D721Med (cell line): ENCODE data around the gene SBF1.

Experiments
- DNase-seq: peaks from one replicate; pipeline ENCODE4 v3.0.0; 2011; ENCODE audit warnings: low spot score; ENCODE audit not compliant: insufficient read length
- FAIRE-seq: peaks from 2 replicates; lab custom pipeline; 2011; peaks lifted over from hg19 to GRCh38; lab: Jason Lieb, UNC
- TF ChIP-seq, protein P1 (sequence below): IDR thresholded peaks from 2 replicates; pipeline ENCODE4 v1.5.1; 2012; ENCODE audit warnings: mild to moderate bottlenecking, control low read depth; ENCODE audit not compliant: insufficient read depth; ENCODE audit errors: missing control alignments

SBF1 gene

DNA sequence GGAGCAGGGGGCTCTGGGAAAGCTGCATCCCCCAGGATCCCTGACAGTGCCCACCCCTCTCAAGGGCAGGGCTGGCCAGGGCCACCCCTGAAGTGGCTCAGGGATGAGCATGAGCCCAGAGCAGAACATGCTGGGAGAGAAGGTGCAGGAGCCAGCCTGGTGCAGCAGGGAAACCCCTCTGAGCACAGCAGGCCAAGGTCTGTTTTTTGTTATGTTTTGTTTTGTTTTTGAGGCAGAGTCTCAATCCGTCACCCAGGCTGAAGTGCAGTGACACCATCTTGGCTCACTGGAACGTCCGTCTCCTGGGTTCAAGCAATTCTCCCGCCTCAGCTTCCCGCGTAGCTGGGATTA, 792 bp upstream of the SBF1 start:
- FAIRE-seq (no peak), DNase-seq (no peak)
- TF ChIP-seq, protein P1, sequence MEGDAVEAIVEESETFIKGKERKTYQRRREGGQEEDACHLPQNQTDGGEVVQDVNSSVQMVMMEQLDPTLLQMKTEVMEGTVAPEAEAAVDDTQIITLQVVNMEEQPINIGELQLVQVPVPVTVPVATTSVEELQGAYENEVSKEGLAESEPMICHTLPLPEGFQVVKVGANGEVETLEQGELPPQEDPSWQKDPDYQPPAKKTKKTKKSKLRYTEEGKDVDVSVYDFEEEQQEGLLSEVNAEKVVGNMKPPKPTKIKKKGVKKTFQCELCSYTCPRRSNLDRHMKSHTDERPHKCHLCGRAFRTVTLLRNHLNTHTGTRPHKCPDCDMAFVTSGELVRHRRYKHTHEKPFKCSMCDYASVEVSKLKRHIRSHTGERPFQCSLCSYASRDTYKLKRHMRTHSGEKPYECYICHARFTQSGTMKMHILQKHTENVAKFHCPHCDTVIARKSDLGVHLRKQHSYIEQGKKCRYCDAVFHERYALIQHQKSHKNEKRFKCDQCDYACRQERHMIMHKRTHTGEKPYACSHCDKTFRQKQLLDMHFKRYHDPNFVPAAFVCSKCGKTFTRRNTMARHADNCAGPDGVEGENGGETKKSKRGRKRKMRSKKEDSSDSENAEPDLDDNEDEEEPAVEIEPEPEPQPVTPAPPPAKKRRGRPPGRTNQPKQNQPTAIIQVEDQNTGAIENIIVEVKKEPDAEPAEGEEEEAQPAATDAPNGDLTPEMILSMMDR, result no peak

DNA sequence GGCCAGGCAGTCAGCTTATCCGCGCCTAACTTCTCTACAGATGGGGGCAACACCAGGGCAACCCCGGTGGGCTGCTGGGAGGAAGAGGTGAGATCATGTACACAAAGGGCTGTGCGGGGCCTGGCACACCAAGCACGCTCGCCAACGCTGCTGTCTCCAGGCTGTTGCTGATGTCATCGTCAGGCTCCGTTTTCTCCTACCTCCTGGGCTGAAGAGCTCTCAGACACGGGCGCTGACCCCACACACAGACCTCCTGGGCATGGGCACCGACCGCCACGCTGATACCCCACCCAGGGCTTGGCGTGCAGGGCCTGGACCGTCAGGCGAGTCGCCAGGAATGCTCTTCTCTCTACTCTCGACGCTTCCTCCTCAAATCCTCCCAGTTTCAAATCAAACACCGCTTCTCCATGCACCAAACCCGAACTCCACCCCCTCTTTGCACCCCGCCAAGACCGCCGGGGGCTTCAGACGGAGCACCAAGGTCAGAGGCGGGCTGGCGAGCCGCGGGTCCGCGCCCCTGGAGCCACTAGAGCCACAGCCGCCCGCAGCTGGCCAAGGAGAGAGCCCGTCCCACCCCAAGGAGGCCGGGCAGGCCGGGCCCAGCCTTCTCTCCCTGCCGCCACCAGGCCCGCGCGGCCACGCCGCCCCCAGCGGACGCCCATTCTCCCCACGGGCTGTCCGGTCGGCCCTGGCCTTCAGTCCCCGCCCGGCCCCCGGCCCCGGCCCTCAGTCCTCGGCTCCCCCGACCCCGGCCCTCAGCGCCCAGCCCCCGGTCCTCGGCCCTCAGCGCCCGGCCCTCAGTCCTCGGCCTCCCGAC, 772 bp downstream of the SBF1 start:
- no peak for DNase-seq
- TF ChIP-seq, protein P1, result no peak
- FAIRE-seq, result no peak

DNA sequence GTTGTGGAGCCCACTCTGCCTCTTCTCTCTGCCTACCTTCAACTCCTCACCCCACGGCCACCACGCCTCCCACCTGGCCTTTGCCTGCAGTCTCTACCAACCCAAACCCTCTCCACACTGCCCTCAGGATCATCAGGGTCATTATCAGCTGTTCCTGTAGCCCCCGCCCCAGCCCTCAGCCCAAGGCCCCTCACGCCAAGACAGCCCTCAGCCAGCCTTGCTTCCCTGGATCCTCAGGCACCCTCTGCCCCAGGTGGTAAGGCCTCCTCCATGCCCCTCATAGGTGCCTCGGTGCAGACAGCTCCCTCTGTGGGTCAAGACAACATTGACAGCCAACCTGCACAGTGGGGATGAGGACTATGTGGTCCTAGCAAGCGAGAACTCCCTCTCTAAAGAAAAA, 1.7 kb downstream of the SBF1 start:
- no peak for DNase-seq
- TF ChIP-seq, protein P1, result peak; percentile 35
- FAIRE-seq, result no peak

DNA sequence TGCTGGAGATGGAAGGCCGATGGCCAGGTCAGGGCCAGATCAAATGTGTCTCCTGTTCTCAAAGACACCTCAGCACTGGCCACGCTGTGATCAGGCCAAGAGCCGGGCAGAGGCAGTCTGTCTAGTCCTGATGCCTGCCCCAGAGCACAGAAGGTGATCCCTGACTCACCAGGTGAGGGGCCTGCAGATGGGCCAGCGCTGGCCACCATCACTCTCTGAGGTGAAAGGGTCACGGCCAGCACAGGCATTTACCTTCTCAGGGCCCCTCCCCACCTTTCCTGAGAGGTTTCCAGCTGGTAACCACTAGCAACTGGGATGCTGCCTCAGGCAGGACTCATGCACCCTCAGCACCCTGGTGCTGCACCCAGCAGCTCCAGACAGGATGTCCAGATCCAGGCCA, 2.9 kb downstream of the SBF1 start:
- FAIRE-seq, result no peak
- TF ChIP-seq, protein P1, result no peak
- DNase-seq, result no peak

DNA sequence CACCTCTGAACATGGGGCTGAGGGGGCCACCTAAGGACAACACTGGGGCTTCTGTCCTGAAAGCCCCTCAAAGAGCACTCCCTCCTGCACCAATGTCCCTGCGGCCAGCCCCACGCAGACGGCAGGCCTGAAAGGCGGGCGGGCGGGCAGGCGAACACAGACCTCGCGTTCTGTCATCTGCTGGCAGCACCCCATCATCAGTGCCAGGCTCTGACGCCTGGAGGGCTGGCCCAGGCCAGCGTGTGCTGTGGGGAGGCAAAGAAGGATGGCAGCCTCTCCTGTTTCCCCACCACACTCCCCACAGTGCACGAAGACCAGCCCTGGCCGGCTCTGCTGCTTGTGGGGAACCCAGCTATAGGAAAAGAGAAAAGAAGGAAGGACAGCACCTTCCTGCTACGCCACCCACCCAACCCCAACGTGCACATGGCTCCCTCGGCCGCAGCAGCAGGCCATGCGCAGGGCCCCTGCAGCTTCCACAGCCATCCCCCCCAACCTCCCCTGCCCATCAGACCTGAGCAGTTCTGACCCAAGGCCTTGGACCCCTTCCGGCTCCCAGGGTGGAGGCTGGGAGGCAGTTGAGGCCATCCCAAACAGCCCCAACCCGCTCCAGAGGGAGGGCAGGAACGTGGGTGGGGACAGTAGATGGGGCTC, 3.5 kb downstream of the SBF1 start:
- TF ChIP-seq, protein P1, result no peak
- no peak for FAIRE-seq
- DNase-seq, result no peak

DNA sequence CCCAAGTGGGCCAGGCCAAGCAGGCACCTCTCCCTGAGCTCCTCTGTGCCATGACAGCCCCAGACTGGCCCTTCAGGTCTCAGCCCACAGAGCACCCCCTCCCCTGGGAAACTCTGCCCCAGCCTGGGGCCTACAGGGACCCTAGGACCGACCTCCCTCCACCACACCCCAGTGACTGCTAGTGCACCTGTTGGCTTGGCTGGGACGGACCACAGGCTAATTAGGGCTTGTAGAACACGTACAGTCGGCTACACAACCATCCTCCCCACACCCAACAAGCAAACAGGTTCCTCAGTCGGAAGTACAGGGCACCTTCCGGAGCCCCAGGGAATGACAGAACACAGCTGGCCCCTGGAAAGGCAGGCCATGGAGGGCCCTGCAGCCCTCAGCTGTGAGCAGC, 4.3 kb downstream of the SBF1 start:
- FAIRE-seq, result no peak
- TF ChIP-seq, protein P1, result no peak
- no peak for DNase-seq
